ENCODE results near the gene COX4I2.

COX4I2 gene

DNA sequence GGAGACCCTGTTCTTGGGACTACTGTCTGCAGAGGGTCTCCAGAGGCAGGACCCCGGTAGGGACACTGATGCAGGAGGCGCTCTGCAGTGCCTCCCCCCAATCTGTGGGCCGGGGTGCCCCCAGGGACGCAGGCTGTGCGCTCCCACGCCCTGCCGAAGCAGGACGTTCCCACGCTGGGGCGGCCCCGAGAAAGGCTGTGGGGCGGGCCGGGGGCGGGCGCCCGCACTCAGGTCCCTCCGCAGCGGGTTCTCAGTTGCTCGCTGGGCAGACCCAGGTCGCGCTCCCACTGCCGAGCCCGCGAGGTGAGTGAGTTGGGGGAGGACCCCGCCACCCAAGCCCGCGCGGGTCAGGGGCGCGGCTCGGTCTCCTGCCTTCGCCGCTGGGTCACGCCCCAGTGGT is at the start of gene COX4I2:
COX4I2 (plus strand) TSS at position 253 of the 400 bp plus-strand sequence. CDS start 1,106 bp downstream, outside the sequence.
- Histone ChIP-seq H3K27me3 (ENCODE audit: control insufficient read depth, low read length) (no peaks in the 10 kb centered on the region), H3K79me2 (ENCODE audit: control insufficient read depth, low read length) (no peaks in the 10 kb centered on the region), H3K27ac (ENCODE audit: low read depth, low read length) (no peak within 1 kb of the TSS), H3K4me3 (ENCODE audit: low read length) (no peak within 1 kb of the TSS), H3K36me3 (ENCODE audit: control insufficient read depth, low read length) (no peaks in the 10 kb centered on the region), H3K9me3 (ENCODE audit: control insufficient read depth, insufficient read depth, low read length) (no peaks in the 10 kb centered on the region), H3F3A (ENCODE audit: control insufficient read depth, insufficient read depth) (no peaks in the 10 kb centered on the region), H3K4me2 (ENCODE audit: low read length) (no peak within 1 kb of the TSS), H3K4me1 (ENCODE audit: control insufficient read depth, low read length) (no peaks in the 10 kb centered on the region), H4K20me1 (ENCODE audit: control insufficient read depth, insufficient read depth, low read depth, low read length) (no peaks in the 10 kb centered on the region), H3K9me2 (replicated peaks; ENCODE audit: control insufficient read depth, low read length) (no peaks in the 10 kb centered on the region)
- TF ChIP-seq, protein P1, sequence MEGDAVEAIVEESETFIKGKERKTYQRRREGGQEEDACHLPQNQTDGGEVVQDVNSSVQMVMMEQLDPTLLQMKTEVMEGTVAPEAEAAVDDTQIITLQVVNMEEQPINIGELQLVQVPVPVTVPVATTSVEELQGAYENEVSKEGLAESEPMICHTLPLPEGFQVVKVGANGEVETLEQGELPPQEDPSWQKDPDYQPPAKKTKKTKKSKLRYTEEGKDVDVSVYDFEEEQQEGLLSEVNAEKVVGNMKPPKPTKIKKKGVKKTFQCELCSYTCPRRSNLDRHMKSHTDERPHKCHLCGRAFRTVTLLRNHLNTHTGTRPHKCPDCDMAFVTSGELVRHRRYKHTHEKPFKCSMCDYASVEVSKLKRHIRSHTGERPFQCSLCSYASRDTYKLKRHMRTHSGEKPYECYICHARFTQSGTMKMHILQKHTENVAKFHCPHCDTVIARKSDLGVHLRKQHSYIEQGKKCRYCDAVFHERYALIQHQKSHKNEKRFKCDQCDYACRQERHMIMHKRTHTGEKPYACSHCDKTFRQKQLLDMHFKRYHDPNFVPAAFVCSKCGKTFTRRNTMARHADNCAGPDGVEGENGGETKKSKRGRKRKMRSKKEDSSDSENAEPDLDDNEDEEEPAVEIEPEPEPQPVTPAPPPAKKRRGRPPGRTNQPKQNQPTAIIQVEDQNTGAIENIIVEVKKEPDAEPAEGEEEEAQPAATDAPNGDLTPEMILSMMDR (IDR thresholded peaks at IDR 0.05; ENCODE audit: low read depth, low read length, poor library complexity, severe bottlenecking) = no peak

DNA sequence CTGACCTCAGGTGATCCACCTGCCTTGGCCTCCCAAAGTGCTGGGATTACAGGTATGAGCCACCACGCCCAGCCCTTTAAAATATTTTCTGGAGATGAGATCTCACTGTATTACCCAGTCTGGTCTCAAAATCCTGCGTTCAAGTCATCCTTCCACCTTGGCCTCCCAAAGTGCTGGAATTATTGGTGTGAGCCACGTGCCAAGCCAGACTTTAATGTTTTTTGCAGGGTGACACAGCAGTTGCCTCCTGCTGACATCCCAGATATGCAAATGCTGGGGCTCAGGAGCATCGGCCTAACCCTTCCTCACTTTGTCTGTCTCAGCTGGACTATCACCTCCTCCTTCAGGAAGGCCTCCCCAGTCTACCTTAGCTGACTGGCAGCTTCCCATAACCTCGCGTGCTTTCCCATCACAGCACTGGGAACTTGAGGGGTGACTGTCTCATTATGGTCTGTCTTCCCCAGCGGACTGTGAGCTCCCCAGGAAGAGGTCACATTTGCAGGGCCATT is 46.9 kb upstream of the COX4I2 start:
- H4K20me1 ChIP-seq (ENCODE audit: control insufficient read depth, insufficient read depth, low read depth, low read length) = no peaks in the 10 kb centered on the region
- no peaks in the 10 kb centered on the region for H3F3A ChIP-seq (ENCODE audit: control insufficient read depth, insufficient read depth)
- H3K4me1 ChIP-seq (ENCODE audit: control insufficient read depth, low read length) = 0 out of 2 replicates have a peak, but pooled peaks cover 3% of the 10 kb centered on the region
- H3K4me3 ChIP-seq (ENCODE audit: low read length) = no peak overlapping the region
- H3K27me3 ChIP-seq (ENCODE audit: control insufficient read depth, low read length) = peaks cover 15% of the 10 kb centered on the region
- no peak overlapping the region for H3K4me2 ChIP-seq (ENCODE audit: low read length)
- H3K79me2 ChIP-seq (ENCODE audit: control insufficient read depth, low read length) = no peaks in the 10 kb centered on the region
- no peaks in the 10 kb centered on the region for H3K9me2 ChIP-seq (replicated peaks; ENCODE audit: control insufficient read depth, low read length)
- no peak for TF ChIP-seq EZH2phosphoT487 (IDR thresholded peaks at IDR 0.05; ENCODE audit: borderline replicate concordance, low read length)
- TF ChIP-seq, protein P1 (IDR thresholded peaks at IDR 0.05; ENCODE audit: low read depth, low read length, poor library complexity, severe bottlenecking) = no peak
- H3K27ac ChIP-seq (ENCODE audit: low read depth, low read length) = no peak overlapping the region
- H3K9me3 ChIP-seq (ENCODE audit: control insufficient read depth, insufficient read depth, low read length) = no peaks in the 10 kb centered on the region
- no peaks in the 10 kb centered on the region for H3K36me3 ChIP-seq (ENCODE audit: control insufficient read depth, low read length)

DNA sequence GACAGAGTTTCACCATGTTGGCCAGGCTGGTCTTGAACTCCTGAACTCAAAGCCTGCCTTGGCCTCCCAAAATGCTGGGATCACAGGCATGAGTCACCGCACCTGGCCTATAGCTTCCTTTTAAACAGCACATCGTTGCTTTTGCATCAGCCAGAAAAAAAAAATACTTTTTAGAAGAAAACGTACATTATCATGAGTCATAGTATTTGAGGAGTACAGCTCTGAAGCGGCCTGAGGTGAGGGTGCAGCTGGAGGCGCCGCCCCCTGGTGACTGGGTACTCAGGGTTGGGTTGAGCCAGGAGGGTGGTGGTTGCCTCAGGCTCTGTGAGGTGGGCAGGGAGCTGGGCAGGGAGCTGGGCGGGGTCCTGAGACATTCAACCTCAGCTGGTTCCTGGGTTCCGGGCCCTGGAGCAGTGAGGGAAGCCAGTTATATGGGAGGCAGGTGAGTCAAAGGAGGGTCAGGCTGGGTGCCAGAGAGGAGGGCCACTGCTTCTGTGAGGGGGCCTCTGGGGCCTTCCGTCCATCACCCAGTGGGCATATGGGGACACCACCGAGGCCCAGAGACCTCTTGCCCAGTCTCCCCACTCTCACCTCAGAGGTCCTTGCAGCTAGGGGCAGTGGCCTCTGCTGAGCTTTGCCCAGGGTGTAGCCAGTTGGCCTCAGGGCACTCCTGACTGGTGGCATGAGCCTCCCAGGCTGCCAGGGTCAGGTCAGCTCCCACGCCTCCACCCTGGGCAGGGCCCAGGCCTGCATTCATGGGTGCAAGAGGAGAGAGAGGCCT is 44.3 kb upstream of the COX4I2 start:
- no peak overlapping the region for H3K4me3 ChIP-seq (ENCODE audit: low read length)
- no peak overlapping the region for H3K4me2 ChIP-seq (ENCODE audit: low read length)
- no peak overlapping the region for H3K27ac ChIP-seq (ENCODE audit: low read depth, low read length)
- H4K20me1 ChIP-seq (ENCODE audit: control insufficient read depth, insufficient read depth, low read depth, low read length) = no peaks in the 10 kb centered on the region
- H3K9me3 ChIP-seq (ENCODE audit: control insufficient read depth, insufficient read depth, low read length) = no peaks in the 10 kb centered on the region
- no peaks in the 10 kb centered on the region for H3K79me2 ChIP-seq (ENCODE audit: control insufficient read depth, low read length)
- no peak for TF ChIP-seq EZH2phosphoT487 (IDR thresholded peaks at IDR 0.05; ENCODE audit: borderline replicate concordance, low read length)
- TF ChIP-seq, protein P1 (IDR thresholded peaks at IDR 0.05; ENCODE audit: low read depth, low read length, poor library complexity, severe bottlenecking) = no peak
- H3K9me2 ChIP-seq (replicated peaks; ENCODE audit: control insufficient read depth, low read length) = no peaks in the 10 kb centered on the region
- no peaks in the 10 kb centered on the region for H3F3A ChIP-seq (ENCODE audit: control insufficient read depth, insufficient read depth)
- peaks cover 2% of the 10 kb centered on the region for H3K27me3 ChIP-seq (ENCODE audit: control insufficient read depth, low read length)
- no peaks in the 10 kb centered on the region for H3K36me3 ChIP-seq (ENCODE audit: control insufficient read depth, low read length)
- H3K4me1 ChIP-seq (ENCODE audit: control insufficient read depth, low read length) = no peaks in the 10 kb centered on the region
